NCI-H146 treated with DMSO at 0.1 percent for 48 hours (cell line): ENCODE measurements around the gene HELZ2.

Experiments used
- DNase-seq: peaks from one replicate; lab custom pipeline; 2025; ENCODE audit not compliant: unreplicated experiment; lab: John Stamatoyannopoulos, UW

HELZ2 gene

DNA sequence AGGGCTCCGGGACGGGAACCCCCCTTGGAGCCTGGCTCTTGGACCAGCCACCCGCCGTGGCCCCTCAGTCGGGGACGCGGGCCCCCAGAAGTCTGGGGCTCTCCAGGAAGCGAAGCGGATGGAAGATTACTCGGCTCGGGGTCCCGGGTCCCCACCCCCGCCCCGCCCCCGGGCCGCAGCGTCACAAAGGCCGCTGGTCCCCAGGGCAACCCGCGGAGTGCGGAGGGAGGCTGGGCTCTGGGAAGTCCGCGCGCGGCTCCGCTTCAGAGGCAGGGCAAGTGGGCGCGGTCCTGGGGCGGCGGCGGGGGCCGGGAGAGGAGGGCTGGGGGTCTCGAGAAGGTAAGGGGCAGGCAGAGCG, 20.1 kb downstream of the HELZ2 start, which contains the start of gene FNDC11:
Gene FNDC11, plus strand, starts transcription at position 227 of the 358 bp plus-strand sequence. CDS start 1,505 bp downstream, outside the sequence.
- peak; percentile 21 for DNase-seq

DNA sequence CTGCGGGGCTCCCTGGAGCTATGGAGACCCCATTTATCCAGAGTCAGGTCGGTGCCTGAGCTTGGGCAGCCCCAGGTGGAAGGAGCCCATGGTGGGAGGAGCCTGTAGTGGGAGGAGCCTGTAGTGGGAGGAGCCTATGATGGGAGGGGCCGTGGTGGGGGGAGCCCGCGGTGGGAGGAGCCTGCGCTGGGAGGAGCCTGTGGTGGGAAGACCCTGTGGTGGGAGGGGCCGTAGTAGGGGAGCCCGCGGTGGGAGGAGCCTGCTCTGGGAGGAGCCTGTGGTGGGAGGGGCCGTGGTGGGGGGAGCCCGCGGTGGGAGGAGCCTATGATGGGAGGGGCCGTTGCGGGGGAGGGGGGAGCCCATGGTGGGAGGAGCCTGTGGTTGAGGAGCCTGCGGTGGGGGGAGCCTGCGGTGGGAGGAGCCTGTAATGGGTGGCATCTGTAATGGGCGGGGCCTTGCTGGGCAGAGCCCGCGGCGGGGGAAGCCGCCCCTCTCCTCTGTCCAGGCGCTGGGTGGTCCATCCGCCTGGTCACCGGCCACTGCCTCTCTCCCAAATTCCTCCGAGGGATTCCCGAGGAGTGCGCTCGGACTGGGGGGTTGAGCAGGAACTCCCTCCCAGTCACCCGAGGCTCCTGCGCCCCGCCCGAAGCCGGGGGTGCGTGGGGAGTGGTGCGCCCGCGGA, 20.6 kb downstream of the HELZ2 start:
- peak; percentile 75 for DNase-seq

DNA sequence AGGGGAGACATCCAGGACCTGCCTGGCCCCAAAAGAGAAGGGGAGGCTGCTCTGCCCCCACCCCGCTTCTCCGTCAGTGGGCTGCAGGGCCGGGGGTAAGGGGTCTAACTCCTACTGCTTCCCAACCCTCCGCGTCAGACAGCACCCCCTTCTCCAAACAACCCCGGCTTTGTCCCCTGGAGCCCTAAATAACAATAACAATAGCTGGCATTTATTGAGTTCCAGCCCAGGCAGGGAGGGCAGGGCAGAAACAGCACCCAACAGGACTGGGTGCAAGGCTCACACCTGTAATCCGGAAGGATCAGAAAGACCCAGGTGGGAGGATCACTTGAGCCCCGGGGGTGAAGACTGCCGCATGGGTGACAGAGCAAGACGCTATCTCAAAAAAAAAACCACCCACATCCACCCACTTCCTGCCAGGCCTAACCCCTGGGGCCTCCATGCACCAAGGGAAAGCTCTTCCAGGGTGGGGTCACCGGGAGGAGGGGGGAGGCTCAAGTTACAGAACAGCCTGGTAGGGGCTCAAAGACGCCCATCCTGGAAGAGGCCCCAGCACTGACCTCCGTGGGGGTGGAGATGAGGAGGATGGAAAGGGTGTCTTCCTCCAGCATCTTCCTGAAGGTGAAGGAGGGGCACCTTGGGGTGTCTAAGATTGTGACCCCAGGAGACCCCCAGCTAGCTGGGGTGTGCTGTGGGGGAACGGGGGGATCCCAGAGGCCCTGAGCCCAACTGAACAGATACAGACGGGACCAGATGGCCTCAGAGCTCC, 21.4 kb downstream of the HELZ2 start:
- no peak for DNase-seq

DNA sequence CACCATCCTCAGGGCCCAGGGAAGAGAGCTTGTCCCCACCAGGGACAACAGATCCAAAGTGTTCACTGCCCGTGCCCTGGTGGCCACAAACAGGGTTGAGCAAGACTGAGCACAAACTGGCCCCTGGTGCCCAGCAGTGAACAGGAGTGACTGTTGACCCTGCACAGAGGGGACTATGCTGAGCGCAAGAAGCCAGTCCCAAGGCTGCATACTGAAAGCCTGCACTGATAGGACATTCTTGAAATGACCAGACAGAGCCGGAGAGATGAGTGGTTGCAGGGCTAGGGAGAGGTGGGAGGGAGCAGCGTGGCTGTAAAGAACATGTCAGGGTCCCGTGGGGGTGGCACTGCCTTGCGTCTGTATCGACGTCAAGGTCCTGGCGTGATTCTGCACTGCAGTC, 23.0 kb downstream of the HELZ2 start:
- no peak for DNase-seq

DNA sequence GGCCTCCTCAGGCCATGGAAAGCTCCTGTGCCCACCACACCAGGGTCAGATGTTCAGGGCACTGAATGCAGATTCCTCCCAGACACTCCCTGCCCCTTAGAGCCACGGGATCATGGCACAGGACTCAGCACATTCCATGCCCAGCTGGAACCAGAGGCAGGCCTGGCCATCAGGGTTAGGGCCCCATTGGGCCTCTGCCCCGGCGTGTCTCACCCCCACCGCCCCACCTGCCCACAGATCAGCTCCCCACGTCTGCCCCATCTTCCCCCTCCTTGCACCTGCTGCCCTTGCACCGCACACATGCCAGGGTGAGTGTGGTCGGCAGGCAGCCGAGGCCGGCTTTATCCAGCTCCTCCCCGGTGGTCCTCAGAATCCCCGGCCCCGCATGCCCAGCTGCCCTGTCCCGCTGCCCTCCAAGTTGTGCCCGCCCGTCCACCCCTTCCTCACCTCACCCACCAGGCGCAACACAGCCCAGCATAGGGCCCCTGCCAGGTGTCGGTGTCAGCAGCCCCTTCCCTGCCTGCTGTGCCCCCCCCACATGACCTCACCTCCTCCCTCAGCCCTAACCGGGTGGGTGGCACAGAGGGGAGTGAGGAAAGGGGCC, 24.3 kb downstream of the HELZ2 start:
- no peak for DNase-seq

DNA sequence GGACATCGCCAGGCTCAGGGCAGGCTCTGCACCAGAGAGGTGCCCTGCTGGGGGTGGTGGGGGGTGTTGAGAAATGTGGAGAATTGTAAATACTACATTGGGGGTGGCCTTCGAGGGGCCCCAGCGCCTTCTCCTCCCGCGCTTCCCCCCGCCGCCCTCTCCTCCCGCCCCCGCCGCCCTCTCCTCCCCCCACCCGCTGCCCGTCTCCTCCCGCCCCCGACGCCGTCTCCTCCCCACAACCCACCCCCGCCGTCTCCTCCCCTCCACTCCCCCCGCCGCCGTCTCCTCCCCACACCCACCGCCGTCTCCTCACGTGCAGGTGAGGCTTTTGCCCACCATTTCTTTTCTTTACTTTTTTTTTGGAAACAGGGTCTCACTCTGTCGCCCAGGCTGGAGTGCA, 25.0 kb downstream of the HELZ2 start:
- no peak for DNase-seq

DNA sequence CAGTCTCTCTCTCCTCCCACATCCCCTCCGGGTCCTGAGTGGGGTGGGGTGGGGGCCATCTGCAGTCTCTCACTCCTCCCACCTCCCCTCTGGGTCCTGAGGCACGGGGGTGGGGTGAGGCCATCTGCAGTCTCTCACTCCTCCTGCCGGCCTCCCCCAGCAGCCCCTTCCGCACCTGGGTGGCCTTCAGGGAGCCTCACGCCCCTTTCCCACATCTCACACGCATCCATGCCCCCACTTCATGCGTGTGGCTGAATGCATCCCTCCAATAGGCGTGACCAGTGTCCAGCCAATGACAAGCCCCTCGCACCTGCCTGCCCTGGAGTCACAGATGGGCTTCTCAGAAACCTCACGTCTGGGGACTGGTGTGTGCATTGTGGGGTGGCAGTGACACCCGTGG, 25.5 kb downstream of the HELZ2 start:
- no peak for DNase-seq

DNA sequence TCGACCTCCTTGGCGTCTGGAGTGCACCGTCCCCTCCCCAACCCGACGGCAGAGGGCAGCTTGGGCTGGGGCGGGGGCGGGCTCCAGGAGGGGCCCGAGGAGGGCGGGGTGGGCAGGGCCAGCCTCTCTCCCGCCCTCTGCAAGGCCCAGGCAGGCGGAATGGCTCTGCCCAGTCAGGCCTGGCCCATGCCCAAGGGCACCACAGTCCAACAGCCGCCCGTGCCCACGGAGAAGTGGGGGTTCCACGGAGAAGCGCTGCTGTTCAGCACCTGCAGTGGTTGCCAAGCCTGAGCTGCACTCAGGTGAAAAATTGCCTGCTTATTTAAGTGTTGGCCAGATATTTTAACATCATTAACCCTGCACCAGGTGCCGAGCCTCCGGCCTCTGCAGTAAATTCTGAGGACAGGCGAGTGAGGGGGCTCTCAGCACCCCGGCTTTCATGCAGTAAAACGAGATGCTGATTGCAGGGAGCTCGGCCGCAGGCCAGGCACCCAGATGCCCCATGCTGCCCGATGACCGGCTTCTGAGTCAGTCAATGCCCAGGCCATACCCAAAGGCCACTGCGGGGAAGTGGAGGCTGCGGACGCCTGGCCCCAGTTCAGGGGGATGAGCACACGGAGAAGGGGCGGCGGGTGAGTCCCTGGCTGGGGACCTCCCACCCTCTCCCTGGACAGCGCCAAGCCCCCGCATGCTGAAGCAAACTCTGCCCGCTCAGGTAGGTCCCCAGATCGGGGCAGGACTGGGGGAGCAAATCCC, 26.1 kb downstream of the HELZ2 start, which contains the start of gene SRMS:
Gene SRMS, minus strand, starts transcription at position 25 of the 756 bp plus-strand sequence. CDS start 286 bp downstream, outside the sequence.
- DNase-seq = no peak

DNA sequence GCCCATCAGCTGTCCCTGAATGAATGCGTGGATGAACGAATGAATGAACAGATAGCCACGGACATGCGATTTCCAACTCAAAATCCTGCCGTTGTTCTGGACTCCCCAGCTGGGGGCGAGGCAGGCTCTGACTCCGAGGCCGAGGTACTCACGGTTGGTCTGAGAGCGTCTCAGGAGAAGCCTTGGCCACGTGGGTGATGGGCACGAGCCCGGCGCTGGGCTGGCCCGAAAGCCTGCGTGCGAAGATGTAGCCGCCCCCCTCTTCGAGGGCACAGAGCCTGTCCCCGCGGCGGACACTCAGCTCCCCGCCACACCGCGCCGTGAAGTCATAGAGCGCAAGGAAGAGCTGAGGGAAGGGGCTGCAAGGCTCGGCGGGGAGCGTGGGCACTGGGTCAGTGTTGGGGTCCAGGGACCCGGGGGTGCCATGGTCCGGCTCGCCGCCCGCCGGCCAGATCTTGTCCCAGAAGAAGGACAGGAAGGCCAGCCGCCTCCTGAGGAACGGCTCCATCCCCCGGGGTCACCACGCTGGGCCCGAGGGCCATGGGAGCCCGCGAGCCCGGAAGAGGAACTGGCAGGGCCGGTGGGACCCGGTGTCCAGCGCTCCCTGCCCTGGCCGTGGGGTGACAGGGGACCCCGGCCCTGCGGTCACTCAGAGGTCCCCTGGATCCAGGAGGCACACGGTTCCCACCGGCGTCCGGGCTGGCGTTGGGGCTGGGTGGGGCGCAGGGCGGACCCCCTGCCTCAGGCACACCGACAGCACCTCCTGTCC, 26.9 kb downstream of the HELZ2 start:
- DNase-seq = no peak

DNA sequence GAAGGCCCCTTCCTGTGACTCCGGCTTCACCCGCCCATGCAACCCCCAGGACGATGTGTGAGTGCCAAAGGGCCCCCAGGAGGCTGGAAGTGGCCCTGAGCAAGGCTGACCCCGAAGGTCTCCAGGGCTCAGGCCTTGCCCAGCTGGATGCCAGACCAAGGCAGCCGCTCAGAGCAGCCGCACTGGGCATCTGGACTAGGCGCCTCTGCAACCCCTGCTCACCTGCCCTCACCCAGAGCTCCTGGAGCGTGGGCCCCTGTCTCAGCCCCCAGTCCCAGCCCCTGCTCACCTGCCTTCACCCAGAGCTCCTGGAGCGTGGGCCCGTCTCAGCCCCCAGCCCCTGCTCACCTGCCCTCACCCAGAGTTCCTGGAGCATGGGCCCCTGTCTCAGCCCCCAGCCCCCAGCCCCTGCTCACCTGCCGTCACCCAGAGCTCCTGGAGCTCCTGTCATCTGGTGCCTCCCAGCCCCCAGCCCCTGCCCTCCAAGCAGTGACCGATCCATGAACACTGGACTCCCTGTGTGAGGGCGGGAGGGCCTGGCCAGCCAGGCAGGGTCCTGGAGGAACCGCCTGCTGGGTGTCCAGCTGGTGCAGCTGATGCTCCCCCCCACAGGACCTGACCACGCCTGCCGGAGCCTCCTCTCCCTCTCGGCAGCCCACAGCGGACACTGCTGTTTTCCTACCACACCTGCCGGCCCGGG, 27.6 kb downstream of the HELZ2 start:
- peak; percentile 76 for DNase-seq

DNA sequence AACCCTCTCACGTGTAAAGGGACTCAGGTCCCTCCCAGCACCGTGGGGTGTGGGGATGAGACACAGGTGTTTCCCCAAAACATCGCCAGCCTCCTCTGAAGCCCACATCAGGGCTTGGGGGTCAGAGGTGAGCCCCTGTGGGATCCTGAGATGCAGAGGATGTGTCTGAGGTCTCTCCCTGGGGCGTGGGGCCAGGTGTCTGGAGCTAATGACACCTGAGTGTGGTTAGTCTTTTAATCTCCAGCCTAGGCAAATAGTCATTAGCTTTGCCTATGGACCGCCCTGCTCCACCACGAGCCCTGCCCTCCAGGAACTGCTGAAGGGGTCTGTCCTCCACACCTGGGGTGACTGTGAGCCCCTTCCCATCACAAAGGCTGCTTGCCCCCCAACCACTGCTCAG, 28.2 kb downstream of the HELZ2 start:
- peak; percentile 85 for DNase-seq

DNA sequence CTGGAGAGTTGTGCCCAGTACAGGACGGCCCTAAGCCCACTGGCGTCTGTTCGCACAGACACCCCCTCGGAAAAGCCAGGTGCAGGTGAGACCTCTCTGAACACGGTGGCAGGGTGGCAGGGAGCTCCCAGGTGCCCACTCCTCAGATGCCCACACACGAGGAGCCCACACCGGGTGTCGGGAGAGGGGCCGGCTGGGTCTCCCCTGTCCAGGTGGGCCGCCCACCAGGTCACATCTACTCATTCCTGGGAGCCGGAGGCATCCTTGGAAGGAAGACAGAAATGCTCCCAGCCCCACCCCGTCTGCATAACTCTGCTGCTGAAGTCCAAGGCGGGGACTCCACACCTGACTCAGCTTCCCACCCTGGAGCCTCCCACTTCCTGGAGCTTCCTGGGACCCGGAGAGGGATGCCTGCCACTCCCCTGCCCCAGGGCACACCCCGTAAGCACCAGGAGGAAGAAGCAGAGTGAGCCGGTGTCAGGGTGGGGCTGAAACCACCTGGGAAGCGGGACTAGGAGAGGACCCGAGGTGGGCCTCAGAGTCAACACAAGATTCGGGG, 29.0 kb downstream of the HELZ2 start:
- no peak for DNase-seq

DNA sequence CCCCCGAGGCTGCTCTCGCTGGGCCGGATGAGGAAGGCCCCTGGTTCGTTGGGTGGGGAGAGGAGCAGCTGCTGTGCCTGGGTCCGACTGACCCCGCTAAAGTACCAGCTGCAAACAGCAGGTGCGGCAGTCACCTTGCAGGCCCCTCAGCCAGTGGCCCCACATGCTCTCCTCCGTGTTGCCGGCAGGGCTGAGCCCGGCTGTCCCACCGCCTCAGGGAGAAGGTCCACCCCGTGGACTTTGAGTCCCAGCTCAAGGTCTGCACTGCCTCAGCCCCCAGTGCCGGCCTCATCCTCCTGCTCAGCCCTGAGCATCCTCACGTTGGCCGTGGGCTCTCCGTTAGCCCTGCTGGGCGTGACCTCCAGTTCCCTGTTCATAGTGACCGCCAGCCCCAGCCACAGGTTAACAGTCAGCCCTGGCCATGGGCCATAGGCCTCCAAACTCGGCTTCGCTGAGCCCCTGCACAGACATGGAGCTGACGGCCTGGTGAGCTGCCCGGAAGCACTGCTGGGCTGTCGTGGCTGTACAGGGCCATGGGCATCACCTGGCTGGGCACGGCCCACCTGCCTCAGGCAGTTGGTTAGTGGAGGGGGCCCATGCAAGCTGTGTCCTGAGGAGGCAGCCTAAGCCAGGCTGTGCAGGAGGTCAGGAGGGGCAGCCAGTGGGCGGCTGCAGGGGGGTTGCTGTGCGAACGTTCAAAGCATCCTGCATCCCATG, 29.6 kb downstream of the HELZ2 start:
- DNase-seq = no peak

DNA sequence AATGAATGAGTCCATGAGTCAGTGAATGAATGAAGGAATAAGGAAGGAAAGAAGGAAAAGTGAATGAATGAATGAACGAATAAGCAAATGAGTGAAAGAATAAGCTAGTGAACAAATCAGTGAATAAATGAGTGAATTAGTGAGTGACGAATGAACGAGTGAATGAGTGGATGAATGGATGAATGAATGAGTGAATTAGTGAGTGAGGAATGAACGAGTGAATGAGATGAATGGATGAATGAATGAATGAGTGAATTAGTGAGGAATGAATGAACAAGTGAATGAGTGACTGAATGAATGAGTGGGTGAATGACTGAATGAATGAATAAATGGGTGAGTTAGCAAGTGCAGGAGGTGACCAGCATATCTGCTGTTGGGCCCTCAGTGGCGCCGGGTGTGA, 30.3 kb downstream of the HELZ2 start:
- DNase-seq = no peak

DNA sequence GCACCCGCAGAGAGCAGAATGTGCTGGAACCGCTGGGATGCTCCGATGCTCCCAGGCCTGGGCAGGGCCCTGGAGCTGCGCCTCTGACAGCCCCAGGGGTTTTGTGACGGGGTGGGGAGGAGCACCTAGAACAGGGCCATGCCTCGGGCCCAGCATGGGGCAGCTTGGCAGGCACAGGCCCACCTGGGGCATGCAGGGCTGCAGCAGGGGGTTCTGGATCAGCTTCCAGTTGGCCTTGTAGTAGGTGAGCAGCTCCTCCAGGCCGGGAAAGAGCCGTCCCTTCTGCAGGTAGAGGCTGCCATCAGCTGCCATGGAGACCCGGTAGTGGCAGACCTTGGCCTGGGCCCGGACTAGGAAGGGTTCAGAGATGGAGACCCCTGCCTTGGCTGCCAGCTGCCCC, 30.9 kb downstream of the HELZ2 start:
- DNase-seq = no peak

DNA sequence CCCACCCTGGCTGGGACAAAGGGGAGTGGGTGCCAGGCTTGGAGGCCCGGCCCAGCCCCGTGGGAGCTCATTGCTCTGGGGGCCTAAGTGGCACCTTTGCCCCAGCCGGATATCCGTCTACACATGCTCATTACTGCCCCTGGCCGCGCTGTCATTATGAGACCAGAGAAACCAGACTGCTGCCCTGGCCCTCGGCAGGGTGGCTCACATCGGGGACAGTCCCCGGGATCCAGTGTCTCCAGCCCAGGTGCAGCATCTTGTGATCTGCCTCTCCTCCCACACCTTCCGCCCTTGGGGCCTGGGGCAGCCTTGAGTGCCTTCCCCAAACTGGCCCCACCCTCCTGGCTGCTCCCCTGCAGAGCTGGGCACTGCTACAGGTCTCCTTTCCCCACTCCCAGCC, 31.3 kb downstream of the HELZ2 start:
- no peak for DNase-seq

DNA sequence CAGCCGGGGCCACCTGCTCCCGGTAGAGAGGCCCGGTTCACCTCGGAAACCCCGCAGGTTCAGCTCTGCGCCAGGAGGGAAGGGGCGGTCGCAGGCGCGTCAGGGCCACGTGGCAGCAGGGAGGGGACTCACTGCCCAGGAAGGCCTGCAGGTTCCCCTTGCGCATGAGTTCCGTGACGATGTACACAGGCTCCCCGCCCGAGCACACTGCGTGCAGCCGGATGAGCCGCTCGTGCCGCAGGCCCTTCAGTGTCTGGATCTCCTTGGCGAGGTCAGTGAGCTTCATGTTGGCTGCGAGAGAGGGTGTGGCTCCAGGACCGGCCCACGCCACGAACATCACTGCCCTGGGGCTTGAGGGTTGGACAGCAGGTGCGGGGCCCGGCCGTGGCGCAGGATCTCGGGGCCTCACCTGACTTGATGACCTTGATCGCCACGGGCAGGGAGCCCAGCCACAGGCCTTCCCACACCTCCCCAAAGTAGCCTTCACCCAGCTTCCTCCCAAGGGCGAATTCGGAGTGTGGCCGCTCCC, 31.9 kb downstream of the HELZ2 start:
- DNase-seq = no peak

DNA sequence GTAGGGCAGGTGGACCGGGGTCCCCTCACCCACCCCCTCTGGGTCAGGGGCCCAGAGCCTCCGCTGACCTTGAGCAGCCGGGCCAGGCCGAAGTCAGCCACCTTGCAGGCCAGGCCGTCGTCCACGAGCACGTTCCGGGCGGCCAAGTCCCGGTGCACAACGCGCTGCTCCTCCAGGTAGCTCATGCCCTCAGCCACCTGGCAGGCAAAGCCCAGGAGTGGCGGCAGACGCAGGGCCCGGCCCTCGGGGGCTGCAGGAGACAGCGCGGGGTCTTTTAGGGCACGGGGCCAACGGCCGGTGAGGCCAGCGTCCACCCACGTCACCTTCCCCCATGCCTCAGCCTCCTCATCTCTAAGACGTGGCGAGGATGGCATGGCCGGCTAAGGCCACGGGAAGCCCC, 32.7 kb downstream of the HELZ2 start:
- no peak for DNase-seq
